GM13976 (cell line): ENCODE measurements around the gene CRB1.

Experiments used
- DNase-seq: peaks from one replicate; pipeline ENCODE4 v3.0.0; 2012; ENCODE audit warnings: low spot score
- in situ Hi-C: fragments of 300-500 bp; cut with MboI; formaldehyde crosslinking; loops from one replicate; pipeline ENCODE4 v1.12.0; 2022; ENCODE audit warnings: low sequenced_read_pairs, mixed read lengths, inconsistent platforms; ENCODE audit not compliant: unreplicated experiment
- TF ChIP-seq, protein P1 (sequence below): IDR thresholded peaks from 2 replicates; pipeline ENCODE4 v1.5.1; 2012; ENCODE audit warnings: borderline replicate concordance, mild to moderate bottlenecking; ENCODE audit not compliant: insufficient read depth; ENCODE audit errors: extremely low read depth, missing control alignments, control extremely low read depth

Gene CRB1

DNA sequence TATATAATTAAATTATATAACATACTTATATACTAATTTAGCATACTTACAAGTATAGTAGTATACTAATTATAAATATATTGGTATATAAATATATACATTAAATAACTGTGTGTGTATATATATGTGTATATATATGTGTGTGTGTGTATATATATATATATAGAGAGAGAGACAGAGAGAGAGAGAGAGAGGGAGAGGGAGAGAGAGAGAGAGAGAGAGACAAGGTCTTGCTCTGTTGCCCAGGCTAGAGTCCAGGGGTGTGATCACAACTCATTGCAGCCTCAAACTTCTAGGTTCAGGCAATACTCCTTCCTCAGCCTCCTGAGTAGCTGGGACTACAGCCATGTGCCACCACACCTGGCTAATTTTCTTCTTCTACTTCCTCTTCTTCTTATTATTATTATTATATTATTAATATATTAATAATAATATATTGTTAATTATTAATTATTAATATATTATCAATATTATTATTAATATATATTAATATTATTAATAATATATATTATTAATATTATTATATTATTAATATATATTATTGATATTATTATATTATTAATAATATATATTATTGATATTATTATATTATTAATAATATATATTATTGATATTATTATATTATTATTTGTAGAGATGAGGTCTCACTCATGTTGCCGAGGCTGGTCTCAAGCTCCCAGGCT lies 185.5 kb downstream of the CRB1 start:
- in situ Hi-C loops: no loop called here
- TF ChIP-seq, protein P1, sequence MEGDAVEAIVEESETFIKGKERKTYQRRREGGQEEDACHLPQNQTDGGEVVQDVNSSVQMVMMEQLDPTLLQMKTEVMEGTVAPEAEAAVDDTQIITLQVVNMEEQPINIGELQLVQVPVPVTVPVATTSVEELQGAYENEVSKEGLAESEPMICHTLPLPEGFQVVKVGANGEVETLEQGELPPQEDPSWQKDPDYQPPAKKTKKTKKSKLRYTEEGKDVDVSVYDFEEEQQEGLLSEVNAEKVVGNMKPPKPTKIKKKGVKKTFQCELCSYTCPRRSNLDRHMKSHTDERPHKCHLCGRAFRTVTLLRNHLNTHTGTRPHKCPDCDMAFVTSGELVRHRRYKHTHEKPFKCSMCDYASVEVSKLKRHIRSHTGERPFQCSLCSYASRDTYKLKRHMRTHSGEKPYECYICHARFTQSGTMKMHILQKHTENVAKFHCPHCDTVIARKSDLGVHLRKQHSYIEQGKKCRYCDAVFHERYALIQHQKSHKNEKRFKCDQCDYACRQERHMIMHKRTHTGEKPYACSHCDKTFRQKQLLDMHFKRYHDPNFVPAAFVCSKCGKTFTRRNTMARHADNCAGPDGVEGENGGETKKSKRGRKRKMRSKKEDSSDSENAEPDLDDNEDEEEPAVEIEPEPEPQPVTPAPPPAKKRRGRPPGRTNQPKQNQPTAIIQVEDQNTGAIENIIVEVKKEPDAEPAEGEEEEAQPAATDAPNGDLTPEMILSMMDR: no peak

DNA sequence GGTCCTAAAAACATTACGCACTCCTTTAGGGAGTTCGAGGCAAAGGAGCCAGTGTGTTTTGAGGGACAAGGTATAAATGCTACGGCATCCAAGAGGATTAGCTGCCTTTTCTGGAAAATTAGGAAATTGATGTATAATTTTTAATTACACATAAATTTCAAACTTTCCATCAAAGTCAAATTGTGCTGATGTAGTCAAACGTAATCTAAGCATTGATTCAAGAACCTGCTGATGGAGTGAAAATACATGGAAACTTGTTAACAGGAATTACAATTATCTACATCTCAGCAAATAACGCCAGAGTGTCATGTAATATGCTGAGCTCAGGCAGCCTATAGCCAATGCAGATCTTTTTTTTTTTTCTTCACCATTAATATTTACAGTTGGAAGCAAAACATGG lies 194.5 kb downstream of the CRB1 start:
- TF ChIP-seq, protein P1: no peak
- no peak for DNase-seq
- in situ Hi-C loops: no loop called here

More for the DNA sequence above, 185.5 kb downstream of the CRB1 start:
- no peak for DNase-seq

DNA sequence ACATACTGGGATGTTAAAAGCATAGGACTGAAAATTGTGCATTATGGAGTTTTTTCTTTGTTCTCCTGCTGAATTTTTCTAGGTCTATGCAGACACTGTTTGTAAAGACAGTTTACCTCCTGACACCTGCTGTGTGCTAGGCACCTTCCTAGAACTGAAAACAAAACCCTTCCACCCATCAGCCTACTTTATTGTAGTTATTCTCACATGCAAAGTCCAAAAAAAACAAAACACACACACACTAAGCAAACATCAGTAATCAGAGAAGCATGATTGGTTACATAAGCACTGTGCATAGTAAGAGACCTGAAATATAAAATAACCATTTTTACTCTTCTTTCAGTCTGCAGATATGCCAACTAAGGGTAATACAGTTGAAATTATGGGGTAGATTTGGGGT lies 195.1 kb downstream of the CRB1 start:
- TF ChIP-seq, protein P1: no peak
- DNase-seq: no peak
- in situ Hi-C loops: no loop called here

DNA sequence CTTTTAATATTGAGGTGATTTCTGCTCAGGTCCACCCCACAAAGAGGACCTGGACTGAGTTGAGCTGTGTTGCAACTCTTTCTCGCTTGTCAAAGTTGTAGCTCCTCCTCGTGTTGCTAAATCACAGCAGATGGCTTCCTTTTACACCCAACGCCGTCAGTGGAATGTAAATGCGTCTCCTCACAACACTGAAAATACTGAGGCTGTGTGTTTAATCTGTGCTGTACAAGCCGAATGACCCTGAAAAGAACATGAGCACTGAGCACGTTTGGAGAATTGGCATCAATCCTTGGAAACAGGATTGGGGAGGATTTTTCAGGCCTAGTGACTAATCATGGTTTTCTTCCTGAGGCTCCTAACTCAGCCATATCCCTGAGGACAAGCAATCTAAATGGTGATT lies 196.0 kb downstream of the CRB1 start:
- in situ Hi-C loops: no loop called here
- TF ChIP-seq, protein P1: no peak
- DNase-seq: no peak

DNA sequence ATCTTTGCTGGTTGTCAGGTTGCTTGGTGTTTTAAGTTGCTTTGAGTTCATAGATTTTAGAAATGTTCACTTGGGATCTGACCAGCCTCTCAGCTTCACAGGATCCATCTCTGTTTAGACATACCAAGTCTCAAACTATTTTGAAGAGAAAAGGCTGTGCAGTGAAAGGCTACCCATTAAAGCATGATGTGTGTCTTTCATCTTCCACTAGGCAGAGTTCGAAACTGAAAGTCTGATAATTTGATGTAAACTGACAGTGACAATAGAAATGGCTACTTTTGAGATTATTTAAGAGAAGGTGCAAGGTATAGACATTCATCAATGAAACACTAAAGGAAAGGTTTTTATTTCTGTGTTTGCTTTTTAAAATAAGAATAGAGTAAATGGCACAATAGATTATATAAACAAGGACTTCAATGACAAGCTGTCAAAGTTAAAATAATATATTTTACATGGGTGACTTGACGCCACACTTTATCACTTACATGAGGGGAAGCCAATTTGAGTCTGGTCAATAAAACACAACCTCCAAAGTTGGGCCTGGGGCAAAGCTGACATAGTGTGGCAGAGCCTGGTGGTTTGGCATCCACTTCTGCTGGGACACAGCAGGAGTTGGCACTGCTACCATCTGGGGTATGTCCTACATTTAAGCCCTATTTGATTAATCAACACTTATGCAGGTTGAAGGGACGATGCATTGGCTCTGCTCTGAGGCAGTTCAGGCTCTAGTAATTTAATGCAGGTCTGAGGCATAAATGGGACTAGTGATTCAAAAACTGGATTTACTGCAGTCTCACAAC lies 197.7 kb downstream of the CRB1 start:
- TF ChIP-seq, protein P1: no peak
- no peak for DNase-seq
- in situ Hi-C loops: no loop called here

DNA sequence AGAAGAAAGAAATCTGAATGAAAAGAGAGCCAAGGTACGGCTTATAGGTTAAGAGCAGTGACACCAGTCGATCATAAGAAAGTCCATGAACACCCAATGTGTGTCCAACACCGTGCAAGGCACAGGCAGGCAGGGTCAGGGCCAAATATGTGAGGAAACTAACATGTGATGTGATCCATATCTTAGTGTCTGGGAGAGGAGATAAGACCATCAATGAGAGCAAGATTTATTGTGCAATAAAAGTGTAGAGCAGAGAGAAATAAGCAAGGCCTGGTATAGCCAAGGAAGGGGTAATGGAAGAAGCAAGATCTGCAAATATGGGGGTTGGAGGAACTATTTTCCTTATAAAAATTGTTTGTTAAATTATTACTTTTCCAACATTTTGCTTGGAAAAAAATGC lies 198.8 kb downstream of the CRB1 start:
- no peak for DNase-seq
- in situ Hi-C loops: no loop called here
- TF ChIP-seq, protein P1: no peak
